IMR-90 (cell line): ENCODE results near the gene PHF20. TPM values are rescaled to one million over a fixed set of nuclear protein-coding genes. Genes with fewer than 3 reads are reported as not detected.
A peak's percentile ranks its signal among the peaks of the same experiment; 100 is the strongest.

Experiments
- ATAC-seq: fragments of 200-7000 bp; cut with Tn5 transposase; 2 replicates; pipeline ENCODE4 v1.9.1; 2020; ENCODE audit warnings: low read depth, mild to moderate bottlenecking, moderate library complexity
- BruUV-seq: library from RNA; stranded (reverse); fragments of 400-500 nt; replicated peaks from 2 replicates; lab custom pipeline; 2021; lab: Mats Ljungman, UMichigan
- CTCF ChIA-PET: fragments of 300-600 bp; formaldehyde crosslinking; extraction: SDS; loops from one replicate; lab custom pipeline; 2021; ENCODE audit warnings: antibody characterized with exemption; lab: Yijun Ruan, JAX
- POLR2A ChIA-PET: fragments of 300-600 bp; sonication (Branson Sonifier 250); formaldehyde crosslinking; loops from one replicate; lab custom pipeline; 2022; ENCODE audit warnings: antibody characterized with exemption; ENCODE audit not compliant: unreplicated experiment; lab: Charles Lee
- DNase-seq: peaks from one replicate; pipeline ENCODE4 v3.0.0; 2013
- H2AFZ ChIP-seq: replicated peaks from 2 replicates; pipeline ENCODE3; 2013; ENCODE audit warnings: low read length, mild to moderate bottlenecking; ENCODE audit not compliant: poor library complexity
- H2AK5ac ChIP-seq: 2 replicates; pipeline ENCODE4 v1.6.1; 2013; ENCODE audit warnings: low read depth, low read length, inconsistent platforms
- H2AK9ac ChIP-seq: replicated peaks from 2 replicates; pipeline ENCODE3; 2013; ENCODE audit warnings: mild to moderate bottlenecking, low read depth, low read length, moderate library complexity; ENCODE audit not compliant: poor library complexity
- H2BK120ac ChIP-seq: 2 replicates; pipeline ENCODE4 v1.6.1; 2013; ENCODE audit warnings: low read depth, low read length, inconsistent platforms
- H2BK15ac ChIP-seq: 3 replicates; pipeline ENCODE4 v1.6.1; 2013; ENCODE audit warnings: low read depth, low read length, inconsistent platforms
- H2BK20ac ChIP-seq: 2 replicates; pipeline ENCODE4 v1.6.1; 2013; ENCODE audit warnings: low read depth, mild to moderate bottlenecking, inconsistent platforms, low read length, moderate library complexity
- H2BK5ac ChIP-seq: 2 replicates; pipeline ENCODE4 v1.6.1; 2013; ENCODE audit warnings: mild to moderate bottlenecking, low read depth, low read length, inconsistent platforms; ENCODE audit not compliant: poor library complexity, severe bottlenecking
- H3K14ac ChIP-seq: replicated peaks from 2 replicates; pipeline ENCODE4 v1.6.1; 2013; ENCODE audit warnings: low read depth, low read length, inconsistent platforms
- H3K18ac ChIP-seq: 2 replicates; pipeline ENCODE4 v1.6.1; 2013; ENCODE audit warnings: low read depth, low read length, control low read depth
- H3K23ac ChIP-seq: 2 replicates; pipeline ENCODE4 v1.6.1; 2013; ENCODE audit warnings: low read depth, low read length, inconsistent platforms
- H3K27ac ChIP-seq: 2 replicates; pipeline ENCODE4 v1.5.1; 2013; ENCODE audit warnings: mild to moderate bottlenecking, control low read depth, low read length; ENCODE audit not compliant: insufficient read depth
- H3K27me3 ChIP-seq: 2 replicates; pipeline ENCODE4 v1.6.1; 2013; ENCODE audit warnings: low read length; ENCODE audit not compliant: control insufficient read depth, insufficient read depth
- H3K36me3 ChIP-seq: 2 replicates; pipeline ENCODE4 v1.6.1; 2013; ENCODE audit warnings: low read length, mixed read lengths; ENCODE audit not compliant: control insufficient read depth, insufficient read depth
- H3K4ac ChIP-seq: 2 replicates; pipeline ENCODE4 v1.6.1; 2013; ENCODE audit warnings: low read depth, low read length, inconsistent platforms
- H3K4me1 ChIP-seq: 2 replicates; pipeline ENCODE4 v1.6.1; 2013; ENCODE audit warnings: low read length, mixed read lengths; ENCODE audit not compliant: control insufficient read depth, insufficient read depth
- H3K4me2 ChIP-seq: 2 replicates; pipeline ENCODE4 v1.6.1; 2013; ENCODE audit warnings: low read depth, mild to moderate bottlenecking, control low read depth, low read length, moderate library complexity
- H3K4me3 ChIP-seq: 2 replicates; pipeline ENCODE4 v1.5.1; 2013; ENCODE audit warnings: low read depth, mild to moderate bottlenecking, control low read depth, low read length, moderate library complexity; ENCODE audit not compliant: insufficient read depth
- H3K56ac ChIP-seq: 2 replicates; pipeline ENCODE4 v1.6.1; 2013; ENCODE audit warnings: low read length, inconsistent platforms; ENCODE audit not compliant: insufficient read depth; ENCODE audit errors: extremely low read depth
- H3K79me1 ChIP-seq, 2 experiments: 2 replicates each; pipeline ENCODE4 v1.6.1; 2013; ENCODE audit warnings: low read length in 2 of 2, inconsistent platforms in 1 of 2, low read depth in 1 of 2
- H3K9ac ChIP-seq: 2 replicates; pipeline ENCODE4 v1.6.1; 2013; ENCODE audit warnings: low read depth, low read length, control low read depth
- H3K9me1 ChIP-seq: 2 replicates; pipeline ENCODE4 v1.6.1; 2013; ENCODE audit warnings: low read length, inconsistent platforms; ENCODE audit not compliant: insufficient read depth
- H3K9me3 ChIP-seq: 2 replicates; pipeline ENCODE4 v1.6.1; 2013; ENCODE audit warnings: low read length; ENCODE audit not compliant: control insufficient read depth, insufficient read depth
- H4K20me1 ChIP-seq: 2 replicates; pipeline ENCODE4 v1.6.1; 2013; ENCODE audit warnings: low read length, inconsistent platforms; ENCODE audit not compliant: insufficient read depth
- H4K5ac ChIP-seq: 2 replicates; pipeline ENCODE4 v1.6.1; 2013; ENCODE audit warnings: mild to moderate bottlenecking, low read depth, low read length, control low read depth
- H4K8ac ChIP-seq, 2 experiments: 2 replicates each; pipeline ENCODE4 v1.6.1; 2013; ENCODE audit warnings: low read depth in 2 of 2, low read length in 2 of 2, control low read depth in 1 of 2, inconsistent platforms in 1 of 2
- H4K91ac ChIP-seq: 2 replicates; pipeline ENCODE4 v1.6.1; 2013; ENCODE audit warnings: low read depth, low read length, inconsistent platforms; ENCODE audit not compliant: insufficient read depth
- CEBPB ChIP-seq: IDR thresholded peaks from 2 replicates; pipeline ENCODE4 v1.6.1; 2012; ENCODE audit warnings: low read depth, low read length, improper control_type of control experiment
- FOS ChIP-seq: fragments of 150-350 bp; IDR thresholded peaks from 2 replicates; pipeline ENCODE4 v1.6.1; 2016; ENCODE audit warnings: low read depth, low read length
- MAZ ChIP-seq: IDR thresholded peaks from 2 replicates; pipeline ENCODE4 v1.6.1; 2012; ENCODE audit warnings: low read depth, mild to moderate bottlenecking, low read length, improper control_type of control experiment, moderate library complexity, borderline replicate concordance
- MXI1 ChIP-seq: IDR thresholded peaks from 2 replicates; pipeline ENCODE4 v1.6.1; 2012; ENCODE audit warnings: low read depth, mild to moderate bottlenecking, low read length, moderate library complexity, borderline replicate concordance
- NFE2L2 ChIP-seq: fragments of 150-350 bp; IDR thresholded peaks from 2 replicates; pipeline ENCODE4 v1.6.1; 2016; ENCODE audit warnings: low read depth, mild to moderate bottlenecking, low read length
- POLR2A ChIP-seq: IDR thresholded peaks from 2 replicates; pipeline ENCODE4 v1.6.1; 2012; ENCODE audit warnings: mild to moderate bottlenecking, low read depth, low read length
- WGBS, 2 experiments: methylation state at CpG; one replicate each; pipeline versions ENCODE4 v1.1.5 to v1.1.7; 2013; ENCODE audit warnings: missing lambda C conversion rate in 2 of 2; ENCODE audit not compliant: insufficient read length in 1 of 2; ENCODE audit errors: extremely low coverage in 2 of 2; 5-methylcytosine and 5-hydroxymethylcytosine counted together
- dilution Hi-C: fragments of 300-500 bp; cut with HindIII; formaldehyde crosslinking; loops from one replicate; pipeline ENCODE4 v1.14.3; 2018; ENCODE audit warnings: low sequenced_read_pairs; ENCODE audit not compliant: unreplicated experiment
- in situ Hi-C: fragments of 300-500 bp; cut with MboI; formaldehyde crosslinking; loops from 3 replicates; pipeline ENCODE4 v1.14.3; 2019; ENCODE audit warnings: low sequenced_read_pairs, inconsistent platforms, mixed read lengths
- intact Hi-C: fragments of 100-400 bp; cut with micrococcal nuclease; formaldehyde crosslinking; loops from 2 replicates; pipeline ENCODE4 v1.10.0; 2022
- polyA plus RNA-seq, 3 experiments: library from polyadenylated mRNA; depleted of rRNA; stranded (reverse); fragments of >200 nt; gene quantifications; 2 replicates each; pipeline ENCODE4 v1.2.3, GENCODE V29; 2012; ENCODE audit warnings: low replicate concordance in 1 of 3
- total RNA-seq: library from RNA; depleted of rRNA; stranded (reverse); fragments of >200 nt; gene quantifications from 2 replicates; pipeline ENCODE4 v1.2.3, GENCODE V29; 2012

PHF20 gene
- total and polyA plus RNA-seq, 2 of the 4 experiments (the other 2 are of a cell fraction), result 22.0 to 22.5 TPM

DNA sequence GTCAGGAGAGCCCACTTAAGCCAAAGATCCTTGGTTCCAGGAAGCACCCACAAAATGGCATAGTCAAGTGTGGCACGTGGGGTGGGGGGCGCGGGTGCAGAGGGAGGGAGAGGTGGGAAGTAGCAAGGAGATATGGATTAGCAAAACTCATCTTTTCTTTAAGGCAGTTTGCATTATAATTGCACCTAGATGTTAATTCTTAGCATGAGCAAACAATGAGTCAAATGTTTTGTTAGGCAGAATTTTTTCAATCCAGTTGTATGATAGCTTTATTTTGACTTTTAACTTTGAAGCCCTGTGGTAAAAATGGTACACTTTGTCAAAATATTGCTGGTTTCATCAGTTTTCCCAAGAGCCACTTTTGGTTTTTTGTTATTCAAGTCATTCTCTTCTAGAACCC is 167.4 kb downstream of the PHF20 start:
- Histone ChIP-seq H4K8ac (no peak overlapping the region; a peak in 1 of 4 replicates), H2BK120ac (no peak overlapping the region), H3K27ac (no peak overlapping the region), H4K5ac (no peak overlapping the region), H3K4ac (no peak overlapping the region), H2AK5ac (no peak overlapping the region), H2BK5ac (no peak overlapping the region), H3K56ac (no peak overlapping the region), H2AFZ (no peak overlapping the region), H3K18ac (no peak overlapping the region), H3K4me1 (peaks cover 8% of the 10 kb centered on the region), H3K9me3 (no peaks in the 10 kb centered on the region), H4K20me1 (peaks cover 4% of the 10 kb centered on the region), H3K4me2 (peak overlapping the region; percentile 7; the same call in 1 of the 2 replicates), H2BK20ac (no peak overlapping the region), H3K14ac (no peak overlapping the region; the same call in 1 of the 2 replicates), H3K79me1 (peaks cover 16 to 45% of the 10 kb centered on the region in 2 experiments; a peak in 3 of 4 replicates), H3K23ac (0 out of 2 replicates have a peak overlapping the region, but pooled peaks have one; percentile 5), H3K9ac (no peak overlapping the region), H4K91ac (no peak overlapping the region), H3K4me3 (no peak overlapping the region), H3K9me1 (peaks cover 13% of the 10 kb centered on the region; the same call in 1 of the 2 replicates), H3K27me3 (no peaks in the 10 kb centered on the region), H2AK9ac (no peak overlapping the region), H3K36me3 (peaks cover 35% of the 10 kb centered on the region), H2BK15ac (no peak overlapping the region)
- in situ Hi-C loops (no loop called here), intact Hi-C loops (no loop called here), dilution Hi-C loops (no loop called here)
- WGBS, 2 experiments, result no CpG with 5 or more reads among the region's 3 CpGs
- no peak for TF ChIP-seq MAZ
- no peak for TF ChIP-seq POLR2A
- TF ChIP-seq NFE2L2, result no peak
- TF ChIP-seq CEBPB, result no peak
- no peak for TF ChIP-seq MXI1
- no peak for TF ChIP-seq FOS
- DNase-seq, result peak; percentile 13
- no TSS peak for BruUV-seq
- ChIA-PET POLR2A (interaction anchor here (0.5 kb wide), 1 partner anchor 15 kb away, joined by 4 read pairs; no protein-coding TSS in a partner anchor), CTCF (interaction anchor here (1.9 kb wide), 1 partner anchor 15 kb away, joined by 5 read pairs; the partner anchor contains the start of gene SCAND1)
- ATAC-seq, result no peak; the same call in none of the 2 replicates
